Globus pallidus (tissue), 1 donor: ENCODE results near the gene RNF157.

Experiments
- DNase-seq: peaks from one replicate; pipeline ENCODE4 v3.0.0-alpha.2; 2015; ENCODE audit warnings: low spot score

Gene RNF157

GRCh38 chr17:76240461-76241203, at the start of gene RNF157:
Gene RNF157, minus strand, starts transcription at chr17:76240493. Its CDS starts 253 bp downstream, at chr17:76240240.
- DNase-seq: peak; percentile 77

GRCh38 chr17:76281573-76282371, 41.5 kb upstream of the RNF157 start:
- no peak for DNase-seq

- no peak for DNase-seq
These were observed 40.4 kb upstream of the RNF157 start for GRCh38 chr17:76280650-76281049.

- DNase-seq: no peak
These were observed 39.5 kb upstream of the RNF157 start for GRCh38 chr17:76279742-76280287.

GRCh38 chr17:76278952-76279741, 38.9 kb upstream of the RNF157 start:
- peak; percentile 74 for DNase-seq

- no peak for DNase-seq
These were observed 38.1 kb upstream of the RNF157 start for GRCh38 chr17:76278268-76278908.

GRCh38 chr17:76277300-76278267, 37.3 kb upstream of the RNF157 start:
- no peak for DNase-seq

- no peak for DNase-seq
These were observed 36.4 kb upstream of the RNF157 start for GRCh38 chr17:76276461-76277299.

- DNase-seq: no peak
These were observed 35.8 kb upstream of the RNF157 start for GRCh38 chr17:76276069-76276431.

GRCh38 chr17:76275382-76276068, 35.2 kb upstream of the RNF157 start:
- no peak for DNase-seq

GRCh38 chr17:76274112-76274956, 34.0 kb upstream of the RNF157 start:
- no peak for DNase-seq

- DNase-seq: no peak
These were observed 33.3 kb upstream of the RNF157 start for GRCh38 chr17:76273445-76274111.

GRCh38 chr17:76272541-76273444, 32.5 kb upstream of the RNF157 start:
- no peak for DNase-seq

GRCh38 chr17:76271669-76272540, 31.6 kb upstream of the RNF157 start:
- DNase-seq: no peak
